DMS 273 treated with DMSO at 0.1 percent for 48 hours (cell line): ENCODE measurements around the gene MAGI2.
A peak's percentile ranks its signal among the peaks of the same experiment; 100 is the strongest.

Experiments
- DNase-seq: peaks from one replicate; lab custom pipeline; 2025; lab: John Stamatoyannopoulos, UW

The MAGI2 gene

DNA sequence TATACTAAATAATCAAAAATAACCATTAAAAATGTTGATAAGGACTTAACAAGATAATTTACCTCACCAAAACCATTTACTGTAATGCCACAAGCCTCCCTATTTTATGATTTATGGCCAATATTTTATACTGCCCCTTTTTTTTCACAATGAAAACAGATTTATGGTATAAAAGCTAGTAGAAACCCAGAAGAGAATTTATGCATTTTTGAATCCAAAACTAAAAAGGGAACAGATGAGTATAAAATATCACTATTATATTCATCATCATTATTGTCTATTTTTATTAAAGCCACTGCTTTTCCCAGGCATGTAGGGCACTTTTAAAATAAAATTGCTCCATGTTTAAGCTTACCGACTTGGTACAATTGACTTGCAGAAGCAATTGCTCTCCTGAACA is 1229.9 kb downstream of the MAGI2 start:
- no peak for DNase-seq

DNA sequence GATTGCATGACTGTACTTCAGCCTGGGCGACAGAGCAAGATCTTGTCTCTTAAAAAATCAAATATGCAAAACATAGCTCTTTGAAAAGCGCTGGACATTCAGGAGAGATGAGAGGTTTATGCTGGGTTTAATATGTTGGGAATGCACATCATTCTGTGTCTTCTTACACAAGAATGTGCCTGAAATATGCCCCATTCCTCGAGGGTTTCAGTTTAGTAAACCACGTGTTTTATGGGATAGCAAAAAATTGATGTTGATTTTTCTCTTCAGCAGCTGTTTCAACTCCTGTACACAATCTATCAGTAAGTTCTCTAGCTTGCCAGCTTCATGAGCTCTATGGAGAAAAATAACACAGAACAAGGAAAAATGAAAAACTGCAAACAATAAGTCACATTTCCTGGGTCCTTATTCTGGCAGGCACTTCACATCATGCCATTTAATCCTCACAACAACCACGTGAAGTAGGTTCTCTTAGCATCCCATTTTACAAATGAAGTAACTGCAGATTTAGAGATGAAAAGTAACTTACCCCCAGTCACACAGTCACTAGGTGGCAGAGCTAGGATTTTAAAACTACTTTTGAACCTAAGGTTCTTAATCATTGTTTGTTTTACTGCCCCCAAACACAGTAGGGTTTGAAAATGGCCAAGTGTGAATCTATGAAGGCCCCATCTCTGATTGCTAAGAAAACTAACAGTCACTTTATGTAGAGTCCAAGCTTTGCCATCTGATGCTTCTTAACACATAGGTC is 1231.3 kb downstream of the MAGI2 start:
- no peak for DNase-seq

DNA sequence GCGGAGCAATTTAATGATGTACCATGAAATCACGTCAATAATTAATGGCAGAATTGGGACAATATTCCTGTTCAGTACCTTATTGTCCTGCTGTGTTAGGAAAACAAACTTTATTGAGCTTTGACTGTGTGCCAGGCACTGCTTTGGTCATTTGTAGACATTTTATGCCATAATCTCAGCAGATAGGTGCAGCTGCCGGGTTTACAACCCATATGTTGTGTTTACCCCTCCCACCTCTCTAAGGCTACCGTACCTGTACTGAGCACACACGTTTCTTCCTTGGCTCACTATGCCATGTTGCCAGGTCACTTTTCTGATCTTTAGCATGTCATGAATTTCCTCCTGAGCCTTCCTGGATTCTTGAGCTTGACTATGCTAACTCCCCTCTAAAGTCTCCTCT is 1232.7 kb downstream of the MAGI2 start:
- no peak for DNase-seq

DNA sequence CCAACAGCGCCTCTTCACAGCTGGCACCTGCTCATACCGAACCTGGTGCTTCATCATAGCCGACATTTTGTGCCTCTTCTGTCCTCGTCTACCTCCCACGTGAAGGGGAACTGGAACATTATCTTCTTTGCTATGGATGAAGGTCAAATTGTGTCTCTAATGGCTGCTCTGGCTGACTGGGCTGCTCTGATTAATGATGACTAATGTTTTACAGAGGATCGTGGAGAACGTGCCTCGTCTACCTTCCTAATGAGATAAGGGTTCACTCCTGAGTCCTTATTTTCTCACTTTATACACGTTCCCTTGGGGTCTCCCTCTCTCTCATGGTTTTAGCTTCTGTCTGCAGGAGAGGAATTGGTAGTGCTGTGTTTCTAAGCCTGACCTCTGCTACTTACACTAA is 1234.6 kb downstream of the MAGI2 start:
- DNase-seq = no peak

DNA sequence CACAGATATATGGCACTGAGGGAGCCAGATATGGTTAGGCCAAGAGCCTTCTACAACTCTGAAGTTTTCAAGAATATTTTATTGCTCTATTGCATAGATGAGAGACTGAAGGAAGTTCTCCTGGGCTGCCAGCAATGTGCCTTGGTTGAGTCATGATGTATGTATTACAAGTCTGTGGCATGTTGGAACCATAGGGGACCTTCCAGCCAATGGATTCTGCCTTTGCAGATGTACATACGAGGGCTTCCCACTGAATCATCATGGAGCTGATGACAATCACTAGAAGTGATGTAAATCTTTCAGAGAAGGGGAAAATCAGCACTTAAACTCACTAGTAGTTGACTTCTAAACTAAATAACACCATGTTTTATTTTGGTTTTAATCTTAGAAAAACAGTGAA is 1235.4 kb downstream of the MAGI2 start:
- DNase-seq = no peak

DNA sequence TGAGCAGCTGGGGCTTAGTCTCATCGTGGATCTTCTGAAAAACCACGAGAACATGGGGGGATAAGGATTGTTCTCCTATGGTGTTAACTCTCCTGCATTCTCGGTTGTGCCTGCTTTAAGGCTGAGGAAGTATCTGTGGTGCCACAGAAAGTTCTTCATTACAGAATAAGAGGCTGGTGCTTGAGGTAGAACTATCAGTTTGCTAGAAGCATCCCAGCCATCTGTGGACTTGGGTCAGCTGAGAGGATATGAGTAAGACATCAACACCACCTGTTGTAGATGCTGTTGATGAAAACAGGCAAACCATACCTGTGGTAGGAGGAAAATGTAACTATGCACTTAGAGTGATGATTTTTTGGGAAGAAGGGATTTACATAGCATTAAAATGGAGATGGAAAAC is 1238.3 kb downstream of the MAGI2 start:
- DNase-seq = no peak

DNA sequence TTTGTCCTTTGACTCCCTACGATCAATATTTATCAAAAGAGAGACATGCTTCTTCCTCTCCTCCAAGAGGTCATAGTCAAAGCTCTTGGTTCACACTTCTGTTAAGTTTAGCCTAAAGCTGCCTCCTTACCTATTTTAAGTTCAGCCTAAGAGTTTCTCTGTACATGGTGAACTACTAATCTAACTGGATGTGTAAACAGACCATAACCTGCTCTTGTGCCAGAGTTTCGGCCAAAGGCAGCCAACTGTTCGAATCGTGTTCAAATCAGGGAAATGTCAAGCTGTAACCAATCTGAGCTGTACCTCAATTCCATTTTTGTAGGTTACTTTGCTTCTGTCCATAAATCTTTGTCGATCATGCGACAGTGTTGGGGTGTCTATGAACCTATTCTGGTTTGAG is 1240.1 kb downstream of the MAGI2 start:
- no peak for DNase-seq

DNA sequence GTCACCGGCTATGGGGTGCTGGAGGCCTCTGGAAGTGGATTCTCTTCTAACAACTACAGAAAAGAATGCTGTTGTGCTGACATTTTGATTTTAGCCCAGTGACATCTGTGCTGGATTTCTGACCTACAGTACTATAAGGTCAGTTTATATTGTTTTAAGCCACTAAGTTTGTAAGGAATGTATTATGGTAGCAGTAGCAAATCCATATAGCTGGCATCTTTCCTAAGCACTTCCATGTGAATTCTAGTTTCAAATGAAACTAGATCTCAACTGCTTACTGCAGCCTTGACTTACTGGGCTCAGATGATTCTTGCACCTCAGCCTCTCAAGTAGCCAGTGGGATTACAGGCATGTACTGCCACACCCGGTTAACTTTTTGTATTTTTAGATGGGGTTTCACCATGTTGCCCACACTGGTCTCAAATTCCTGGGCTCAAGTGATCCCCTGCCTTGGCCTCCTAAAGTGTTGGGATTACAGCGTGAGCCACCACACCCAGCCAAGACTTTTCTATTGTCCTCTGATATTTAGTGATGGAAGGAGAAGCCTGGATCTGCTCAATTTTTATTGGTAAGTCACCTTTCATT is 1240.9 kb downstream of the MAGI2 start:
- no peak for DNase-seq

DNA sequence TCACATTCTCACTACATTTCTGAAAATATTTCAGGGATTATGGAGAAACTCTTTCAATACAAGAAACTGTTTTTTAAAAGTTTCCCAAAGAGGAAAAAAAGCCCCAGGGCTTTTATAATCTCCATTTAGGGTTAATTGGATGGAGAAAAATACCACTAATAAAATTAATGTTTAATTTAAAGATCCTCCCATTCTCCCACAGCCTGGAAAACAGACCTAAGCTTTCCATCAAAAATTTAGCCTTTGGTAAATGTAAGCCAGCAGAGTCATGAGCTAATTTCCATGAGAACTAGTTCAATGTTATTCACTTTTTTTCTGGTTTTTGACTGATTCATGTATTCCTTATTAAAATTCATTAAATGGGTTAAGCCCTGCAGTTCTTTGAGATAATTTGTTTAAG is 1246.2 kb downstream of the MAGI2 start:
- no peak for DNase-seq

DNA sequence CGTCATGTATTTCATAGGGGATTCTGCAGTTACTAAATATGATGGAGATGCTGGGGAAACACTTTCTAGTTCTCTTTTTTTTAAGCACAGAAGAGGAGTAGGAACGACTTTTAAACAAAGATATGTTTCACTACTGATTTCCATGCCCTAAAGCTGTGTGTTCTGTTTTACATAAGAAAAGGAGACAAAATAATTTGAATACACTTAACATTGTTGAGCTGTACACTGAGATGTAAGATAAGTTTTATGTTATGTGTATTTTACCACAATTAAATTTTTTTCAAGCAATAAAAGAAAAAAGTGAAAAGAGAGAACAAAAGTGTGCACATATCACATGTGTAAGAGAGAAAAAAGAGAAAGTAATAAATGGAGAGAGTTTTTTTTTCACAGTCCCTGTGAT is 1246.7 kb downstream of the MAGI2 start:
- no peak for DNase-seq

DNA sequence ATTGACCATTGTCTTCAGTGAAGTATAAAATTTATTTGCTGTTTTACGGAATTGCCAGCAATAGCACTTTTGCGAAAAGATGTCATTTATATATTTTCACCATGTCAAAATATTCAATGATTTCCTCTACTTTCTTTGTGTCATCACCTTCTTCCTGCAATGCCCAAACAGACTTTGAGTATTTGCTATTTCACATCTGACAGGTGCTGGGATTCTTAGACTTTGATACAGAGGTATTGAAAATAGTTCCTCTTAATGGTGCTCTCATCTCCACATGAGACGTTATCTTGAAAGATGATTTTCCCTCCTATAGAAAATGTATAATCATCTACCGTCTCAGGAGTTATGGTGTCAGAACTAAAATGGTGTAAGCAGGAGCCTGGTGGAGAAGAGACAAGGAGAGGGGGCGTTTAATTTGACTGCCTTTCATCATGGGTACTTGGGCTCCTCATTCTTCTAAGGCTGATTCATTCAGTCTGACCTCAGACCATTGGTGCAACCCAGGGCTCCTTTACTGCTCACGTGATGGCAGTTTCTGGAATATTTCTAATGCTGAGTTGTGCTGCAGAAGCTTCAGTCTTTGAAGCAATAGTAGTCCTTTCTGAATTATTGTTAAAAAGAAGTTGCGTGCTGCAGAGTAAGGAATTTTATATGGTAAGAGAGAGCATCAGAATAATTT is 1250.3 kb downstream of the MAGI2 start:
- DNase-seq = no peak

DNA sequence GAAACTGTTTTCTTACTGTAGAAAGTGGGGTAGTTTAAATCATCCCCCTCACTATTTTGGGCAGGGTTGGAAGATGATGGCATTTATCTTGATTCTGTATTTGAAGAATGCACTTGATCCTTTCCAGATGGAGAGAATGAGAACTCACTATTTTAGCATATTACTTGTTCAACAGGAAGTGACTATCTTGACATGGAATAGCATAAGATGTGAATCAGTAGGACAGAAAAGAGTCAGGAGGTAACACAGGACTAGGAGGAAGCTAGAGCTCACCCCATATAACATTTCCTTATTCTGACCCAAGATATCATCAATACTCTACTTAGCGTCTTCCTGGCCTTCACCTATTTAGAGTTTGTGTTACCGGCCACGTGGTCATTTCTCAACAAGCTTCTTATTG is 1254.7 kb downstream of the MAGI2 start:
- no peak for DNase-seq

DNA sequence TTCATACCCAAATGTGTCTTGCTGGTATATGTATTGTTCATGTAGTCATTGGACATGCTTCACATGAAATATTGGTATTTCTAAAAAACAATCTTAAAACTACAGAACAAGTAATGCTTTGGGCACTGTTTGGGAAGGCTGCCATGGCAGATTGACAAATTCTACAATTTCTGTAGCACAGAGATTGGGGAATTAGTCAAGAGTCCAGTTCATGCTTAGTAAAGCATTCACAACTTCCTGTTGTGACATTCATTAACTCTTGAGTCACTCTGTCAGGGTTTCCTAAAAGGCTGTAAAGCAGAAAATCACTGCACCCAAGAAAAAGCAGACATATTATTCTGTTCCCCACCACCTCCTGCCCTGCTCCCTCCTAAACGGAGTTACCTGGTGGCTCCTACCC is 1256.0 kb downstream of the MAGI2 start:
- DNase-seq = no peak

DNA sequence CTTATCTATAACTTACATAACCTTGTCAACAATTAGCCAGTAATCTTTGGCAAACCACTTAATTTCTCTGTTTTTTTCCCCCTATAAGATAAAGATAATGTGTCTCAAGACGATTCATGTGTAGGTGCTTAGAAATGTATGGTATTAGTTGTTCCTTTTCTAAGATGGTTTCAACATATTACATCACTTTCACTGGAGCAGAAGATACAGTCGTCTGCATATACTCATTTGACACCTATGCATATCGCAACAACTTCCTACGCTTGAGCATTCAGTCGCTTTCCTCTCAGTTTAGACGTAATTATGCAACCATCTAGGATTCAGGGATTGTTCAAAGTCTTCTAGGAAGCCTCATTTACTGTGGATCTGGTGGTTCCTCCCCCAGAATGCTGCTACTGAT is 1258.2 kb downstream of the MAGI2 start:
- DNase-seq = no peak

DNA sequence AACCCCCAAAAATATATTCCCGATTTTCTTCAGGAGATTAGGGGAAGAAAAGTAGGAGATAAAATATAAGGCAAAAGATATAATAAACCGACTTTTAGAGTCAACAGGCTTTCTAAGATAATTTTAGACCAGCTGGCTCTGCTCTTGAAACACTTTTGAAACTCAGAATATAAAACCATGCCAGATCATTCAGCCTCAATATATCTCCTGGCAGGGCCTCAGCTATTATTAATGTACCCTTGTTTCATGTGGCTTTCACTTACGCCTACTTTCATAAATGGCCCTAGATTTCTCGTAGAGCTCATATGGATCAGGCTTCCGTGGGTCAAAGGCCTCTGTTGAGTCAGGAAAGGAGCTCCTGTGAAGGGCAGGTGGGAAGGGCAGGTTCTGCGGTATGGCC is 1258.9 kb downstream of the MAGI2 start:
- DNase-seq = no peak

DNA sequence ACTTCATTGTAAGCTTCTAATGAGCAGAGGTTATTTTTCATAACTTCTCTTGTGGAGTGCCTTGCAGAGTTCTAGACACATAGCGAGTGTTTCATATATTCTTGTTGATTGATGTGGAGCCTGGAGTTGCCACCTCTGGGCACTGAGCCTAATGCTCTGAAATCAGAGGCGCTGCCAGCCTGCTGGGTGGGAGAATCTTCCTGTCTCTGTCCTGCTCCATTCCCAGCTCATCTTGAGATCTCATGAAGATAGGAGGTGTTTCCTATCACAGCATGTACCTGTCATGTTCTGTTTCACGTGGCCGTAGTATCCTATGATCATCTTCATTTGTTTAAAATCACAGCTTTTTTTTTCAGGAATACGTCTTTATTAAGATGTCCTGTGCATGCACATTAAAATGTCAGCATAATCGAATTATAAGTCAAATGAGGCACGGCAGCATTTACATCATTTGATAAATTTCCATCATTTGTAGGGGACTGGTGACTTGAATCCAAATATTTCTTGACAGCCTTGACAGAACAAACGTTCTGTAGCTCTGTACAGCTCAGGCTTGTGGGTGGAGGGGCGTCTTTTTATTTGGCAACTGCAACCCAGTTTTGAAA is 1261.9 kb downstream of the MAGI2 start:
- no peak for DNase-seq

DNA sequence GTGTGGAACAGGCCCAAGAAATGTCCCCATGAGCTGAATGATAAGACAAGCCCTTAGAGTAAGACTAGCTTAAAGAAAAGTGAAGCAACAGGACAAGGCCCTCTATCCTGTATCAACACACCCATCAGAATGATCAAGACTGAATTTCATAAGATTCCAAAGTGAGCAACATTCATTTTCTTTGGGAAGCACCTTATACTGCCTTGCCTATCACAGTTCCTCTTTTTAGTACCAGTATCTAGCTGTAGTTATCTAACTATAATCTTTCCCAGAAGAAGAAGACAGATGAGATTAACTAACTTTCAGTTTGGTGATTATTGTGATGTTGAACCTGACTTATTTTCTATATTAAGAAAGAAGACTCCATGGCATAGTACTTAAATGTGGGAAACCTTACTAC is 1263.7 kb downstream of the MAGI2 start:
- no peak for DNase-seq

DNA sequence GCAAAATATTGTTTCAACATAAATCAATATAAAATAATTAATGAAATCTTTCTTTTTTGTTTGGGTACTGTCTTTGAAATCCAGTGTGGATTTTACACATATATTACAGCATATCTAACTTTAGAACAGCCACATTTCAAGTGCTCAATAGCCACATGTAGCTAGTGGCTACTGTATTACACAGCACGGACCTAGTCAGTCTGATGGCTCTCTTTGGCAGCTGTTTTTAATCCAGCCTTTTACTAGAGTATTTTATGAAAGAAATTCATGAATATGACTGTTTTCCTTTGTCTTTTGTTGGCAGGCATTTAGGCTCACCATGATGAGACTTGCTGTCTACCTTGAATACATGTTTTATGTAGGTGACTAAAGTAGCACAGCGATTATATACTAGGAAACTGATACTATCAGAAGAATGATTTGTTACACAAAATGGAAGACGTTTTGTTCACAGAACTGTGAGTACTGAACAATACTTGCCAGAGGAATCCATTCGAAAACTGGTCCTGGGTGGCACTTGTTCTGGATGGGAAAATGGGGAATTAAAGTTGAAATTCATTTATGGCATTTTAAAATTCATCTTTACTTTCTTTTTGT is 1268.2 kb downstream of the MAGI2 start:
- no peak for DNase-seq

DNA sequence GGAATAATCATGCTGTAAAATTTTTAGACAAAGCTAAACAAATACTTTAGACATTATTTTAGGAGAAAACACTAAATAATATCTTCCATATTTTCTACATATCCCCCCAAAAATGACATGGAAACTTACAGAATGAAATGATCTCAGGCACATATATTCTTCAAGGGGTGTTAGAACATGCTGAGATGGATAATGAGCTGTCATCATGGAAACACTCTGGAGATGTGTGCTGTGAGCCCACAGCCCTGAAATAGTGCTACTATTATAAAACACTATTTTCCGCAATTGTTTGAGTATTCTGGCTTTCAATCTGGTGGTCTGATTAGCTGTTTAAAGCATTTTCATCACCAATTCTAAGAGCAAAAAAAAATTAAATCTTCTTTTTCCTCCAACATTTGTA is 1269.2 kb downstream of the MAGI2 start:
- no peak for DNase-seq

DNA sequence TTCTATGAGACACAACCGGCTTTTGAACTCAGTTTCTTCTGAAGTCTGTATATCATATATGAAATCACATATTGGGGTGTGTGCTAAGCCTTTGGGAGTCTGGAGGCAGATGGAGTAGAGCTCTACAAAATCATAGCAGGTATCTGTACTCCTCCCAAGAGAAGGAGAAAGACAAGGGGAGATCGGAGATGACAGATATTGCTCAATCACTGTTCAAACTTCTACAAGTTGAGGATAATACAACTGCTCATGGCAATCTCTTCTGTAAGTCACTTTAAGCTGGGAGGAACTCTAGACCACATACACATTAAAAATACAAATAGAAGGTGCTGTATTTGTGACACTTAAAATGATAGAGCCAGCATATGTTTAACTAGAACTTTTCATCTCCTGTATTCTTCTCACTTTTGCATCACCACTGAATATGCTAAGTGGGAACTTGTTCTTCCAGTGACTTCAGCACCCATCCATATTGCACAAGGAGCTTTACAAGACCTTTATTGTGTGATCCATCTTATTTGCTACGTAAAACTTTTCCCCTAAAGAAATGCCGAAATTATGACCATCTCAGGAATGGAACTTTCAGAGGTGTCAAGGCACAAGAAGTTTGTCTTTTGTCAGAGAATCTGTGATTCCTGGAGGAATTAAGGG is 1273.5 kb downstream of the MAGI2 start:
- DNase-seq = no peak

DNA sequence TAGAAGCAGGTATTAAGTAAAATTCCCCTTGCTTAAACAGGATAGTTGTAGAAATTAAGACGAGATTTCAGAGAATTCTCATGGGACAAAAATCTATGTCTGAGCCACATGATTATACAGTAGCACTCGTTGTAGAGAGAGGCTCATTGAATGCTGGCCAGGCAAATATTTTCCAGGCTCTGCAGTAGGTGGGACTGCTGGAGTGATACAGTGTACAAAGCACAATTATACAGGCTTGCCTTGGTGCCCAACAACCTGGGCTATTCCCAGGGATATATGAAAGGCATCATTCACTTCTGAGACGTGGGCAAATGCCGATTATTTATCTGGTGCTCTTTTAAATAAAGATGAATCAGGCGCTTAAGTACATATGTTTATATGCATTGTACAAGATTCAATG is 1274.3 kb downstream of the MAGI2 start:
- DNase-seq = no peak

DNA sequence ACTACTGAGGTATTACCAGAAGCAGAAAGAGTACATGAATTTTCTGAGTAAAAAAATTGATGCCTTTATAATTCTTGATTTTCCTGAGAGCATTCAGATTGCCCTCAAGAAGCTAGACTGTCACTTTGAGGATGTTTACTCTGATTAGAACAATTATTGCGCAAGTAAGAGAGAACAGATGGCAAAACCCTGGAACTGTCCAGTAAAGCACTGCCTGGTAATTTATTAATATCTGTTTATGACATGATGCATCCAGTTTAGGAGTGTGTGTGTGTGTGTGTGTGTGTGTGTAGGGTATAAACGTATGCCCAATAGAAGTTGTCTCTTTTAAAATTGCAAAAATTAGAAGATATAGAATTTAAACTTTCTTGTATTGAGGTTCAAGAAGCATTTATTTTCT is 1275.1 kb downstream of the MAGI2 start:
- DNase-seq = peak; percentile 49
